Diencephalon (tissue), 1 donor: ENCODE data around the gene HECW1. TPM values are rescaled to one million over a fixed set of nuclear protein-coding genes. Genes with fewer than 3 reads are reported as not detected.

Experiments used
- small RNA-seq: library from RNA; depleted of rRNA; stranded (forward); fragments of <200 nt; gene quantifications from one replicate; pipeline ENCODE3, GENCODE V24; 2014
- total RNA-seq: library from RNA; depleted of rRNA; stranded (reverse); fragments of >200 nt; gene quantifications from one replicate; pipeline ENCODE4 v1.2.3, GENCODE V29; 2014

HECW1 gene
- 48.0 TPM for total RNA-seq

DNA sequence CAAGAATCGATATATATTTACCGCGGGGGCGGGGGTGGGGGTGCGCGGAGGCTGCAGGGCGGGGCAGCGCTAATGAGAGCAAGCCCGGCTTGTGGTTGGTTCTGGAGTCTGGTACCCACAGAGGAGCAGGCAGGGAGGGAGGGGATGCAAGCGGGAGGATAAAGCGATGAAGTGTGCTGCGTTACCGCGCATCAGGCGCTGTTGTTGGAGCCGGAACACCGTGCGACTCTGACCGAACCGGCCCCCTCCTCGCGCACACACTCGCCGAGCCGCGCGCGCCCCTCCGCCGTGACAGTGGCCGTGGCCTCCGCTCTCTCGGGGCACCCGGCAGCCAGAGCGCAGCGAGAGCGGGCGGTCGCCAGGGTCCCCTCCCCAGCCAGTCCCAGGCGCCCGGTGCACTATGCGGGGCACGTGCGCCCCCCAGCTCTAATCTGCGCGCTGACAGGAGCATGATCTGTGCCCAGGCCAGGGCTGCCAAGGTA lies at the start of gene HECW1:
TSS of gene HECW1 (plus strand) at position 189 of the 482 bp plus-strand sequence. CDS start 131,259 bp downstream, outside the sequence.

GRCh38 chr7:43582503-43583423 lies 470.3 kb downstream of the HECW1 start, which contains the start of gene STK17A:
TSS of gene STK17A (plus strand) at chr7:43583108. CDS start at chr7:43583244, 136 bp downstream.

Small RNA genes within 50 kb of the gene (small RNA-seq; reads per million reads assigned to genes)
- 0.64 reads per million, percentile 64 among the genes with 10 or more reads in this experiment for gene MIR3943
- gene RF00019: not detected
- not detected for gene RNU6-575P
- not detected for gene RNU7-35P

Other genes starting within 250 kb of the HECW1 start
- gene C7orf25, start 200.6 kb upstream of the HECW1 start, total RNA-seq: 11.3 TPM
- gene PSMA2, start 180.5 kb upstream of the HECW1 start, total RNA-seq: 46.1 TPM
- gene MRPL32, start 180.3 kb upstream of the HECW1 start, total RNA-seq: 51.7 TPM